ENCODE data around the gene FKBP10.
"Not testable (repeated sequence)": the region's sequence is repeated elsewhere in the genome, so short reads cannot be mapped to it uniquely, and the experiment has no call there.

FKBP10 gene, protein sequence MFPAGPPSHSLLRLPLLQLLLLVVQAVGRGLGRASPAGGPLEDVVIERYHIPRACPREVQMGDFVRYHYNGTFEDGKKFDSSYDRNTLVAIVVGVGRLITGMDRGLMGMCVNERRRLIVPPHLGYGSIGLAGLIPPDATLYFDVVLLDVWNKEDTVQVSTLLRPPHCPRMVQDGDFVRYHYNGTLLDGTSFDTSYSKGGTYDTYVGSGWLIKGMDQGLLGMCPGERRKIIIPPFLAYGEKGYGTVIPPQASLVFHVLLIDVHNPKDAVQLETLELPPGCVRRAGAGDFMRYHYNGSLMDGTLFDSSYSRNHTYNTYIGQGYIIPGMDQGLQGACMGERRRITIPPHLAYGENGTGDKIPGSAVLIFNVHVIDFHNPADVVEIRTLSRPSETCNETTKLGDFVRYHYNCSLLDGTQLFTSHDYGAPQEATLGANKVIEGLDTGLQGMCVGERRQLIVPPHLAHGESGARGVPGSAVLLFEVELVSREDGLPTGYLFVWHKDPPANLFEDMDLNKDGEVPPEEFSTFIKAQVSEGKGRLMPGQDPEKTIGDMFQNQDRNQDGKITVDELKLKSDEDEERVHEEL

DNA sequence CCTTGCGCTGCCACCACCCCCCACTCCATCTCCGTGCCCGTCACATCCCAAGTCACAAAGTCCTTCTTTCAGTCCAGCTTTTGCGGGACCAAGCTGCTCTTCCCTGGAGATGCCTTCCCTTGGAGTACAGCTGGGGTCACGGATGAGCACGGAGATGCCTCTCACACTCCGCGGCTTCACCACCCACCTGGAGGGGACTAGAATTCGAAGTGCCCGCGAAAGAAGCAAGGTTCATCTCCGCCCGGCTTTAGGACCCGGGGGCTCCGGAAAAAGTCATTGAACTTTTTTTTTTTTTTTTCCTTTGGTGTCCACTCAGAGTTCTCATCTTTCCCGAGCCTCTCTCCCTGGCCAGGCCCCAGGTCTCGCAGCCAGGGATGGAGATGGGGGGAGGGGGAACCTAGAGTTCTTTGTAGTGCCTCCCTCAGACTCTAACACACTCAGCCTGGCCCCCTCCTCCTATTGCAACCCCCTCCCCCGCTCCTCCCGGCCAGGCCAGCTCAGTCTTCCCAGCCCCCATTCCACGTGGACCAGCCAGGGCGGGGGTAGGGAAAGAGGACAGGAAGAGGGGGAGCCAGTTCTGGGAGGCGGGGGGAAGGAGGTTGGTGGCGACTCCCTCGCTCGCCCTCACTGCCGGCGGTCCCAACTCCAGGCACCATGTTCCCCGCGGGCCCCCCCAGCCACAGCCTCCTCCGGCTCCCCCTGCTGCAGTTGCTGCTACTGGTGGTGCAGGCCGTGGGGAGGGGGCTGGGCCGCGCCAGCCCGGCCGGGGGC is at the start of gene FKBP10:
FKBP10 (plus strand) TSS at position 624 of the 771 bp plus-strand sequence; CDS start at position 655, 31 bp downstream.
- no peak for DNase-seq

DNA sequence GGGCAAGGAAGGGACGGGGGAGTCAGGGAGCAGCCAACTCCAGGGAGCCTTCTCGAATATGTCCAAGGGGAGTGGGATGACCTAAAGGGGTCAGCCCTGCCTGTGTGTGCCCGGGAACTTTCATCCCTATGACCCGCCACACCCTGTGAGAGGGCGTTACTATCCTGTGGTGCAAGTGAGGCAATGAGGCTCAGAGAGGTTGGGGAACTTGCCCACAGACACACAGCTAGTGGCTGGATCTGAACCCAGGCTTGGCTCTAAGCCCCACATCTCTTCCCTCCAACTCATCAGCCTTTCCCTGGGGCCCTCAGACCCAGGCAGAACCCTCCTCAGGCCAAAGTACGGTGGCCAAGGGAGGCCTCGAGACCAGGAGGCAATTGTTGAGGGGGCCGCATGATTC is 49.5 kb upstream of the FKBP10 start:
- DNase-seq = no peak

DNA sequence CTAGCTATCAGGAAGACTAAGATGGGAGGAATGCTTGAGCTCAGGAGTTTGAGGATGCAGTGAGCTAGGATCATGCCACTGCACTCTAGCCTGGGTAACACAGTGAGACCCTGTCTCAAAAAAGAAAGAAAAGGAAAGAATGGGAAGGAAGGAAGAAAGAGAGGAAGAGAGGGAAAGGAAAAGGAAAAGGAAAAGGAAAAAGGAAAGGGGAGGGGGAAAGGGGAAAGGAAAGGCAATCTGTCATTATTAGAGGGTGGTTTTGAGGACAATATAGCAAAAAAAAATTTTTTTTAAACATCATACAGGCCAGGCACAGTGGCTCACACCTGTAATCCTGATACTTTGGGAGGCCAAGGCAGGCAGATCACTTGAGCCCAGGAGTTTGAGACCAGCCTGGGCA is 46.7 kb upstream of the FKBP10 start:
- no peak for DNase-seq

DNA sequence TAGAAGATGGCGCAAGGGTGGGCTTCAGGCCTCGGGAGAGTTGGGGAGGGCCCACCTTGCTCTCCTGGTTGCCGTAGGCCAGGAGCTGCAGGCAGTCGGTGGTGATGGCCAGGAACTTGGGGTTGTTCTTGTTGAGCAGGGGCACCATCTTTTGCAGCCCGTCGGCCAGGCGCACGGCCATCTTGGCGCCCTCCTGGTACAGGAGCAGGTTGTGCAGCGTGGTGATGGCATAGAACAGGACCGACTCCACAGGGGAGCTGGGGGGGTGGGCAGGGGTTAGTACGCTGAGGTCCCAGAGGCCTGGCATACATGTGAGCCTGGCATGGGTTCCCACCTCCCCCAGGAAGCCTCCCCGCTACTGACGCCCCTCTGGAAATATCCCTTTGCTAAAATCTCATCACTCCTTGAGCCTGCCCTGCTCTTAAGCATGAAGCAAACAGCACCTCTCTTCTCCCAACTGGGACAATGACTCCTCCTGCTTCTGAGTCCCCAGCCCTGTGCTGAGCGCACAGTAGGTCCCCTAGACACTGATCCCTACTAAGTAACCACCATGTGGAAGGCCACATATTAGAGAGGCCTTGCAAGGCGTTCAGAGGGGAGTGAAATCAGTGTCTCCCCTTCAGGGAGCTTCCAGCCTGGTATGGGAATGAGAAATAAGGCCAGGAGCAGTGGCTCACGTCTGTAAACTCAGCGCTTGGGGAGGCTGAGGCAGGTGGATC is 45.3 kb upstream of the FKBP10 start:
- DNase-seq = no peak

DNA sequence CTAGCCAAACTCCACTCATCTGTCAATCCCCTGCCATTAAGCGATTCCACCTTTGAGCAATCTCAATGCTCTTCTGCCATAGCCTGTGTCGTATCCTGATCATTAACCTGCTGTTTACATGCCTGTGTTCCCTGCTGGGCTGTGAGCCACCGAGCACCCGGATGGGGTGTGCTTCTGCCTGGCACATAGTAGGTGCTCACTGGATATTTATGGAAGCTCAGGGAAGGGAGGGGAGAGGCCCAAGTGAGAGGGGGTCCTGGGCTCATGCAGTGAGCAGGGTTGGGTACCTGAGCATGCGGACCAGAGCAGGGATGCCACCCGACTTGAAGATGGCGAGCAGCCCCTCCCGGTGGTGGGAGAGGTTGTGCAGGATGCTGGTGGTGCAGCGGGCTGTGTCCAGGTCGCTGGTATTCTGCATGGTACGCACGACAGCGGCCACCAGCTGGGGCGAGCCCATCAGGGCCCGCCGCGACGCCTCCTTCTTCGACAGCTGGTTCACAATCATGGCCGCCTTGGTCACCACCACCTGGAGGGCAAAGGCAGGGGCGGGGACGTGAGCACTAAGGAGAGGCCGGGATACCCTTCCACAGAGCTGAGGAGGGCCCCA is 44.0 kb upstream of the FKBP10 start:
- DNase-seq = no peak

DNA sequence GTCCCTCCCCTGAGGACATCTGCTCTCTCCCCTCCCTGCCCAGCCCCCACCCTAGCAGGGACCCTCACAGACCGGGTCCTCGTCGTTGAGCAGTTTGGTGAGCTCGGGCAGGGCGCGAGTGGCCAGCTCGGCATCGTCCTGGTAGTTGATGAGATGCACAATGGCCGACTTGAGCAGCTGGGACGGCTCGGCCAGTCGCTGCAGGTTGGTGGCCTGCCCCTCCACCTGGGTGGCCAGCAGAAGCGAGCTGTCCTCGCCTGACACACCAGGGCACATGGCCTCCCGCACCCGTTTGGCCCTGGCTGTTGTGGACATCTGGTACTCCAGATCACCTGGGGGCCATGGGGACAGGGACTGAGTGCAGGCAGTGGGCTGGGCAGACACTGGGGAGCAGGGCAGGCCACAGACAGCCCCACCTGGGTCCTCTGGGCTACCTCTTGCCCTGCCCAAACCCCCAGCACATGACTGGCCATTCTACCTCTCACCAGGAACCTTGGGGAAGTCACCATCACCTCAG is 43.4 kb upstream of the FKBP10 start:
- no peak for DNase-seq

DNA sequence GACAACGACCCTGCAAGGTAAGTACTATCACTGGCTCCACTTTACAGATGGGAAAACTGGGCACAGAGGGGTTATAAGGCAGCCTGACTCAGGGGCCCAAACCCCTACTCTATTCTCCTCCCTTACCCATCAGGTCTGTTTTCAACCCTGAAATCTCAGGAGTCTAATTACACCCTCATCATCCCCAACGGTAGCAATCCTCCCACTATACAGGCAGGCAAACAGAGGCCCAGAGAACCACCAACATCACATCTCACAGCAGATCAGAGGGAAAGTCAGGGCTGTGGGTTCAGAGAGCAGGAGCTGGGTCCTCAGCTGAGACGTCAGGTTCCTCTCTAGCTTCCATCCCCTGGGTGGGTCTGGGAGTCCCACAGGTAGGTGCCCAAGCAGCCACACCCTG is 42.8 kb upstream of the FKBP10 start:
- DNase-seq = no peak

DNA sequence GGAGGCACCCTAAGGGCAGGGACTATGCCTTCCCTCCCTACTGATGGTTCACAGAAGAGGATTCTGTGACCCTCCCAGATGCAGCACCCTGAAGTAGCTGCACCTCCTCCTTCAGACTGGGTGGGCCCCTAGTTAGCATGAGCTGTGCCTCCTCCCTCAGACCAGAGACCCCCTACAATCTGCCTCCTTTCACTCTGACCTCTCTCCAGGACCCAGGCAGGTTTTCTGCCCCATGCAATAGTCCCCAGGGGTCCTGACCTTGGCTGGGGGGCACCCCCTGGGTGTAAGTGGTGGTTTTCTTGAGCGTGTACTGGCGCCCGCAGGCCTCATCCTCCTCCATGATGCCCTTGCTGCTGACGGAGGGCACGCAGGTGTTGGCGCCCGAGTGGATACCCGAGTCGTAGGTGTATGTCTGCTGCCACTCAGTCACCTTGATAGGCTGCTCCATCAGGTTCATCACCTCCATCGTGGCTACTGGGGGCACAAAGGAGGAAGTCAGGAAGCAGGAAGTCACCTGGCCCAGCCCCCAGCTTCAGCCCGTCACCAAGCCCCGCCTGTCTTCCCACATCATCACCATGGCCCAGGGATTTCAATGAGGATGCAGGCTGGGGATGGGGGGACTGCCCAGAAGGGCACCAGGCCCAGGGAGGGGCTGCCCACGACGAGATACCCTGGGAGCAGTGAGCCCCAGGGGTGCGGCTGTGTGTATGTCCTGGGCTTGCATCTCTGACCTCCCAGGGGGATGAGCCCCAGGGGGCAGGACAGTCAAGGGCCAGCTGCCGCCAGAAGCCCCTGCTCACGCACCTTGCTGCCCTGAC is 41.2 kb upstream of the FKBP10 start:
- DNase-seq = no peak

DNA sequence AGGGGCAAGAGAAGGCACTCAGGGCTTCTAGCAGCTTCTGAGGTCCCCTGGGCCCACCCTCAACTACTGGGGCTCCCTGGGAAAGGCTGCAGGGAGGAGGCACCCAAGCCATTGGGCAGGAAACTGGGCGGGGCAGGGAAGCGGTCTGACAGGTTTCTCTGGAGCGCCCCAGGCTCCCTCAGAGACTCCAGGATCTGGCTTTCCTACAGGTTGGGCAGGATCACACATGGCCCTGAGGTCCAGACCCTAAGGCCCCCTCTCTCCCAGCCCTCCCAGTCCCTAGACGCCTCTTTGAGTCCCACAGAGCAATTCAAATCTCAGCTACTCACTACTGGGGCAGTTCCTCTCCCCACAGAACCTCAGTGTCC is 40.6 kb upstream of the FKBP10 start:
- DNase-seq = no peak

DNA sequence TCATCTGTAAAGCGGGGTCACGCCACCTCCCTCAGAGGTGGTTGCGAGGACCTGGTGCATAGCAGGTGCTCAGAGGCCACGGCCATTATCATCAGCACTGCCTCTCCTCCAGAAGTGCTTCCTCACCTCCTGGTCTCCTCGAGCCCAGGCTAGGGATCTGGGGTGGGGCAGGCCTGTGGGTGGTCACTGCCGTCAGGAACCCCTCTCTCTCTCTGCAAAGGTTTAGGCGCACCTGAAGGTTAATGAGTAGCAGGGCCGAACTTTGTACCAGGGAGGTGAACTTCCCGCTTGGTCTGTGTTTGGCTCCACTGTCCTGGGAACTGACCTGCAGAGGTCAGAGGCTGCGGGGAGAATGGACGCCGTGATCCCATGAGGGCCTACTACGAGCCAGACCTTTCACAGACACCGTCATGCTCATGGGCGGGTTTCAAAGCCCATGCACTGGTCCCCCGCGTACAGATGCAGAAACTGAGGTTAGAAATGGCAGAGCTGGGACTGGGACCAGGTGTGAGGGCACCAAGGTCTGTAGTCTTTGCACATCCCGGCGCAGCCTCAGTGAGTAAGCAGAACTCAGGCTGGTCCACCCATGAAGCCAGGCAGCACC is 40.1 kb upstream of the FKBP10 start:
- DNase-seq = no peak

DNA sequence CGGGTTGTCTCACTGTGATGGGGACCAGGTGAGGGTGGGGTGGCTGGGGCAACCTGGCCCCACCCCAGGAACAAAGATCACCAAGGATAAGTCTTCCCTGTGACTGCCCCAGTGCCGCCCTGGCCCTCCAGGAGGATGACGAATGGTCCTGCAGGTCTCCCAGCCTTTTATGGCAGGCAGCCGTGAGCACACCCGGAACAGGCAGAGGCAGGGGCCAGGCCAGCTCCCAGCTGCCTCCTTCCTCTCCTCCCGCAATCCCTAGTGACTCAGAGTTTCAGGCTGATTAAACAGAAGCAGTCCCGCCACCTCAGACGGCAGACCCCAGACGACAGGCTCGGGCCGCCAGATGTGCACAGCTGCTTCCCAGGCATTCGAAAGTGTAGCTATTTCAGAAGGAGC is 39.6 kb upstream of the FKBP10 start:
- DNase-seq = no peak

DNA sequence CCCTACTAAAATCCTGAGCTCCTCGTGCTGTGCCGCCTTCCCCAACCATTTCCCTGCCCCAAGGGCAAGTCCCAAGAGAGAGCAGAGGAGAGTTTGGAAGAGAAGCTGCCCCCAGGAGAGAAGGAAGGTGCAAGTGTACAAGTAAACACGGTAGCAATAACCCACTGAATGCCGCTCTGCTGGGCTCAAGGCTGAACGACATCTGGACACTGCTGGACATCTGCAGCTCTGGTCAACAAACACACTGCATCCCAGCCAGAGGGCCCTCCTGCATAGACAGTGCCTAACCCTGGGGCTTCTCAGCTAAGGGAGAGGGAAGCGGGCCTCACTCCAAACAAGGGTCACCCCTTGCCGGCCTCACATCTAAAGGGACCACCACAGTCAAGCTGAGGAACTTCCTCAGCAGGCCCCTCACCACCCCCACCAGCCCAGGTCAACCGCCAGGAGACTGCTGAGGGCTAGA is 39.0 kb upstream of the FKBP10 start:
- DNase-seq = no peak

DNA sequence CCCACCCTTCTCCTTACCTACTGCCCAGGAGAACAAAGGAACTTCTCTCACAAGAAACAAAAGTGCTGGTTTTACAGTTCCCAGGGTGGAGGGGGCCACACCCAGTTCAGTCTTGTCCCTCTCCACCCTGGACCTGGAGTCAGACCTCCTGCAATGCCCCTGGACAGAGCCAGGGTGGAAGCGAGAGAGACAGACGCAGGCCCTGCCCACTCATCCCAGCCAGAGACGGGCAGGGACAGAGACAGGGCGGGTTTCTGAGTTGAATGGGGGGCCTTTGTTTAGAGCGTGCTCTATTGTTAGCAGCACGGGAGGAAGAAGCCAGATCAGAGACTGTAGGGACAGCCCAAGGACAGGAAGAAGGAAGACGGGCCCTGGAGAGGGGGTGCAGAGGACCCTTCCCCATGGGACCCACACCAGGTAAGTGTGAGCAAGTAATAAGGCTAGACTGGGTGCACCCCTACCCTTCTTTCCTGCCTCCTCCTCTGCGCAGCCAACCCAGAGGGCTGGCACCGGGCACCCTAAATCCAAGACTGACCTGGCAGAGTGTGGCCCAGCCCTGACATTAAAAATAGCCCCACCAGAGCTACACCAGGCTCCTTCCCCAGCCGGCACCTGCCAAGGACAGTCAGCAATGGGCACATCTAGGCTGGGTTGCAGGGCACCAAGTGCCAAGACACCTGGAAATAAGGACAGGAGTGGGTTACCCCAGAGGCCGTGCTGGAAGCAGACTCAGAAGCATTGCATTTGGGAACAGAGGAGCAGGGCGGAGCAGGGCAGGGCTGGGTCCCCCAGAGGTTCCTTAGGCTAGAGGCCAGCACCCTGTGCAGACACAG is 37.2 kb upstream of the FKBP10 start:
- DNase-seq = no peak

DNA sequence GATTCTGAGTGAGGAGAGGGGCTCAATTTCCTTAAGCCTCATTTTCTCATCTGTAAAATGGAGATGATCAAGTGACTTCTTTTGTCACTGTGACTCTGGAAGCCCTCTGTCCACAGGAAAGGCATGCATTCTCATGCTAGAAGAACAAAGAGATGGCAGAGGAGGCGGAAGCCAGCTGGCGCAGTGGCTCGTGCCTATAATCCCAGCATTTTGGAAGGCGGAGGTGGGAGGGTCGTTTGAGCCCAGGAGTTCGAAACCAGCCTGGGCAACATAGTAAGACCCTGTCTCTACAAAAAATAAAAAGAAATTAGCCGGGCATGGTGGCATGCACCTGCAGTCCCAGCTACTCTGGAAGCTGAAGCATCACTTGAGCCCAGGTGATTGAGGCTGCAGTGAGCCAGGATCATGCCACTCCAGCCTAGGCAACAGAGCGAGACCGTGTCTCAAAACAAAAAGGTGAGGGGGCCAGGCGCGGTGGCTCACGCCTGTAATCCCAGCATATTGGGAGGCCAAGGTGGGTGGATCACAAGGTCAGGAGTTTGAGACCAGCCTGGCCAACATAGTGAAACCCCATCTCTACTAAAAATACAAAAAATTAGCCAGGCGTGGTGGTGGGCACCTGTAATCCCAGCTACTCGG is 36.4 kb upstream of the FKBP10 start:
- DNase-seq = not testable (repeated sequence)

DNA sequence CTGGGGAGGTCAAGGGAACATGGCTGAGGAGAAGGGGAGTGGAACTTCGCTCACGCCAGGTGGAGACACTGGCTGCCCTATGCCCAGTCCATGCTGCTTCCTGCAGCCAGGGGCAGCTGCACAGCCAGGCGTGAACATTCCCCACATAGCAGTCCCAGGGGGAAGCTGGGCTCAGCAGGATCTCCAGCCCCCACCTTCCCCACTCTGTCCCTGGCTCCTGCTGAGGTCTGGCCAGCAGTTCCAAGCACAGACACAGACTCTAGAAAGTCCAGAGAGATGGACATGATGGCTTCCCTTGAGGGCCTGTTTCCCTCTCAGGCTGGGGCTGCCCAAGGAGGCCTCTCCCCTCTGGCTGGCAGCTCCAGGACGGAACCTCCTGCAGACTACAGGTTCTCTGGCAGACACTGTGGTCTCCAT is 35.6 kb upstream of the FKBP10 start:
- no peak for DNase-seq

DNA sequence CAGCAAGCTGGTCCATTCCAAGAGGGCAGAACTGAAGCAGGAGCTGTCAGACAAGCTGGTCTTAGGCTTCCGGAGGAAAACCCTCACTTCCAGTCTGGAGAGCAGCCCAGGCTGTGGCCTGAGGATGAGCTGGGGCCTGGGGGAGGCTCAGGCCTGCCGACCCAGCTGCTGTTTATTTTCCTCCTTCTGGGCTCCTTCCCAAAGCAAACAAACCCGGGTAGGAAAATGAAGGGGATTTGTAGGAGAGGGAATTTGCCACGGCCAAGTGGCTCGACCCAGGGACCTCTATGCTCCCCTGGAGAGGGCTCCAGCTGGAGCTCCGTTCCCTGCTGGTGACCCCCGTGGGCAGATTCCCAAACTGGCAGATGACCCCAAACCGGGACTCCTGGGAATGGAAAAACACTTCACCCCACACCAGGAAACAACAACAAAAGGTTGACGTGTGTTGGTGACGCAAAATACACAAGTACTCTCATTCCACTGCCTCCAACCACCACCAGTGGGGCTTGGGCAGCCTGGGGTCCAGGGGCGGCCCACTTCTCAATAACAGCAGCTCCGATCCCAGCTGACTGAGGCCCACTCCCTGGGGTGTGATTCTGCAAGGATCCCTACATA is 35.1 kb upstream of the FKBP10 start:
- DNase-seq = no peak

DNA sequence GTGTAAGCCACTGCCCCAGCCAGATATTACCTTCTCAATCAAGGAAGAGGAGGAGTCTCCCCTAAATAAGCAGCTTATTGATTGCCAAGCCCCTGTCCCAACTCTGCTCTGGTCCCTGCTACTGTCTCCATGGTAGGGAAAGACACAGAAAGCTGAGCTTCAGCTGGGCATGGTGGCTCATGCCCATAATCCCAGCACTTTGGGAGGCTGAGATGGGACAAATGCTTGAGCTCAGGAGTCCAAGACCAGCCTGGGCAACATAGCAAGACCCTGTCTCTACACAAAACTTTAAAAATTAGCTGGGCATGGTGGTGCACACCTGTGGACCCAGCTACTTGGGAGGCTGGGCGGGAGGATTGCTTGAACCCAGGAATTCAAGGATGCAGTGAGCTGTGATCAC is 32.9 kb upstream of the FKBP10 start:
- no peak for DNase-seq

DNA sequence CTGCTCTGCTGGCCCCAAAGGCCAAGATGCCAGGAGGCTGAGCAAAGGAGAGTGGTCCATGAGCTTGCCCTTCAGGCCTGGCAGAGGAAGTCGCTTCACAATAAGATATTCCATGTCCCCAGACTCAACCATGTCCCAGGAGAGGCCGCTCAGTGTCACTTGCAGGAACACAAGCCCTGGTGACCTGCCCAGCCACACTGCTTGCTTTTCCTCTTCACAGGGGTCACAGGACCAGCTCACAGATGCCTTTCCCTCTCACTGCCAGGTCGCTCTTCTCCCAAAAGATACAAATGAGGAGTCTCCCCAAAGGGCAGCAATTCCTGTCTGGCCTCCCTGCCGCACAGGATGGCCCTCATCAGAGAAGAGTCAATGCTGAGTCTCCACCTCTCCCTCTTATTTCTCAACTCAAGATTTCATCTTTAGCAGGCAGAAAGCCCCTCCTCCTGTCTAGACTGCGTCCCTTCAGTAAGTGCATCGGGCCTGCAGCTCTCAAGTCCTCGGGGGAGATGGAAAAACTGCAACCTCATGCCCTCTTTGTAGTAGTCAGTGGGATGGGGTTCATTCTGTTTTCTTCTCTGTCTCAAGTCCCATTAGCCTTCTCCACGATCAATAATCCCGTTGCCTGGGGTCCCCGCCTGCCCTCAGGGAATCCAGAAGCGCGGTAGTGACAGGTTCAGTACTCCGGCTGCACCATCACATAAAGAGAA is 31.2 kb upstream of the FKBP10 start:
- no peak for DNase-seq

DNA sequence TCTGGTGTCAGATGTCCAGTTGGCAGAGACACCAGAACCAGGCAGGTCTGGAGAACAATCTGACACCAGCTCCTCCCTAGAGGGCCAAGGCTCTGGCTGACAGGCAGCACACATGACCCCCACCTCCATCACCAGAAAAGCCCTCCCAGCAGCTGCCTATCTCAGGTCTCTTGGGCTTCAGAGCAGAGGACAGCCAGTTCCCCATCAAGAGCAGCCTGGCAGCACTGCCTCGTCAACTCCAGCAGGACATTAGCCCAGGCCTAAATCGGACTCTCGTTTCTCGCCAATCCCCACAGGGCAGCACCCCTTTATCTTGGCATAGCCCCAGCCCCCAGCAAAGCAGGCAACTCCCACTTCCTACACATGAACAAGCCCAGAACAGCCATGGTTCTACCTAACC is 30.7 kb upstream of the FKBP10 start:
- DNase-seq = no peak
